Fibroblast of lung (primary cell): ENCODE results near the gene PRKAR1B.

Source experiments
- CTCF ChIP-seq, 2 donors: IDR thresholded peaks in 1 of 2; conservative IDR thresholded peaks in 1 of 2; 1 replicate in 1 of 2; 2 replicates in 1 of 2; pipeline ENCODE4 v1.5.1; 2011 to 2012; ENCODE audit warnings: low read length in 2 of 2, control low read depth in 1 of 2, inconsistent platforms in 1 of 2, low read depth in 1 of 2, mild to moderate bottlenecking in 1 of 2
- EZH2 ChIP-seq: IDR thresholded peaks from 2 replicates; pipeline ENCODE4 v1.5.1; 2012; ENCODE audit warnings: low read length, control low read depth, mild to moderate bottlenecking; ENCODE audit errors: missing control alignments

GRCh38 chr7:732094-732541 lies 5.0 kb upstream of the PRKAR1B start:
- TF ChIP-seq CTCF (conservative IDR thresholded peaks at IDR 0.05 in 1 of 2, IDR thresholded peaks at IDR 0.05 in 1 of 2; ENCODE audit: low read depth in 1 of 2, low read length in 2 of 2), result peak in 1 of 2 donors; percentile 14
- no peak for TF ChIP-seq EZH2
